Cerebellar cortex (tissue), 1 donor: Measurements from ENCODE around the gene POLD4.

ENCODE experiments used
- DNase-seq: peaks from one replicate; pipeline ENCODE4 v3.0.0-alpha.2; 2015; ENCODE audit warnings: low spot score

POLD4 gene

GRCh38 chr11:67387518-67387917 is 34.2 kb upstream of the POLD4 start:
- DNase-seq: no peak

DNA sequence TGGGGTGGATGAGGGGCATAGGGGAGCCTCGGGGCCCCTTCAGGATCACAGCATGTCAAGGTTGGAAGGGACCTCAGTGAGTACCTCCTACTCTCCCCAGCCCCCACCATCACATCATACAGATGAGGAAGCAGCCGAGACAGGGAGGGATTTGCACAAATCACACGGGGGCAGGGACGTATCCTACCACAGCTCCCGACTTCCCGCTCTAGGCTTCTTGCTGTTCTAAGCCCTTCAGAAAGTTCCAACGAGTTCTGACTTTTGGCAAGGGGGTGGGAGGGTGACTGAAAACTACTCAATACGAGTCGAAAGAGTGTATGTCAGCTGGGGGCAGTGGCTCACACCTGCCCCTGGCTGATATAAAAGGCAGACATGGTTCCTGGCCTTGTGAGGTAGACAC is 33.7 kb upstream of the POLD4 start:
- DNase-seq: no peak

DNA sequence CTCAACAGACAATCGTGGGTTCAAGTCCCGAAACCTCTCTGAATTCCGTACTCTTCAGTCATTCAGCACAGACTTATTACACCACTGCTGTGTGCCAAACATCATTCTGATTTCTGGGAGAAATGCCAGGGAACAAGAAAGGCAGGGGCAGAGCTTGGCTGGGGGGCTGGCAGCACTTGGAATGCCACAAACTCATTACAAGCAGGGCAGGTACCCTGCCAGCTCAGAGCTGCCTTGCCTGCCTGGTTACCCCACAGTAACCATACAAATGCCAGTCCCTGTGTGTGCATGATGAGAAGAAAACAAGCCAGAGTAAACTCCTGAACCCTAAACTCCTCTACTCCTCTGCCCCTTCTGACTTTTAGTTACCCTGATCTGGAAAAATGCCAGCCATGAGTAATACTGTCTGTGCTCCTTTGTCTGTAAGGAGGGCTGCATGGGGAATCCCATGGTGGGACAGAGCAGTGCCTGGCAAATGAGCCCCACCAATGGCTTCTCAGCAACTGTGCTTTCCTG is 31.6 kb upstream of the POLD4 start:
- no peak for DNase-seq

- peak; percentile 82 for DNase-seq
Observed at GRCh38 chr11:67382276-67383136, 29.2 kb upstream of the POLD4 start.

DNA sequence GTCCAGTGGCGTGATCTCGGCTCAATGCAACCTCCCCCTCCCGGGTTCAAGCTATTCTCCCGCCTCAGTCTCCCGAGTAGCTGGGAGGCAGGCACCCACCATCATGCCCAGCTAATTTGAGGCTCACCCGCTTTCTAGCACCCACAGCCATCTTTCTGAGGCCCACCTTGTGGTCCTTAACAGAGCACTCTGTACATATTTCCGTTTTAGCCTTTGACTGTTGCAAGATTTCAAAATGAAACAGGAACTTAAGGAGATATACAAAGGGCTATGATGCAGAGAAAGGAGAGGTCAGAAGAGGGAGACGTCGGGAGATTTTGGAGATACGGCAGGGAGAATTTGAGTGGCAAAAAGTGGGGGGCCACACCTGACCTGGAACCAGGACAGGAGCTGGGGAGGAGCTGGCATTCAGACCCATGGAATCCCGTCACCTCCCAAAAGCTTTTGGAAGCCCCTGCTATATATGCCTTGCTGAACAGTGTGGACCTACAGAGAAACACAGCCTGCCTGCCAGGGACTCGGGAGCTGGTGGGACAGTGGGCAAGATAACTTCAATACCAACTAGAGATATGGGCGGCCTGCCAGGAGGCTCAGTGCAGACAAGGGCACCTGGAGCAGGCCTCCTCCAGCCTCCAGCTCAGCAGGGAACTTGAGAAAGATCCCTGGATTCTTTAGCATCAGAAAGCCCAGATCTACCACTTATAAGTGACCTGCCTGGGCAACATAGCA is 28.1 kb upstream of the POLD4 start:
- DNase-seq: no peak

- DNase-seq: no peak
Observed at GRCh38 chr11:67379061-67380058, 26.0 kb upstream of the POLD4 start.

- DNase-seq: no peak
Observed at GRCh38 chr11:67378544-67378943, 25.2 kb upstream of the POLD4 start.

DNA sequence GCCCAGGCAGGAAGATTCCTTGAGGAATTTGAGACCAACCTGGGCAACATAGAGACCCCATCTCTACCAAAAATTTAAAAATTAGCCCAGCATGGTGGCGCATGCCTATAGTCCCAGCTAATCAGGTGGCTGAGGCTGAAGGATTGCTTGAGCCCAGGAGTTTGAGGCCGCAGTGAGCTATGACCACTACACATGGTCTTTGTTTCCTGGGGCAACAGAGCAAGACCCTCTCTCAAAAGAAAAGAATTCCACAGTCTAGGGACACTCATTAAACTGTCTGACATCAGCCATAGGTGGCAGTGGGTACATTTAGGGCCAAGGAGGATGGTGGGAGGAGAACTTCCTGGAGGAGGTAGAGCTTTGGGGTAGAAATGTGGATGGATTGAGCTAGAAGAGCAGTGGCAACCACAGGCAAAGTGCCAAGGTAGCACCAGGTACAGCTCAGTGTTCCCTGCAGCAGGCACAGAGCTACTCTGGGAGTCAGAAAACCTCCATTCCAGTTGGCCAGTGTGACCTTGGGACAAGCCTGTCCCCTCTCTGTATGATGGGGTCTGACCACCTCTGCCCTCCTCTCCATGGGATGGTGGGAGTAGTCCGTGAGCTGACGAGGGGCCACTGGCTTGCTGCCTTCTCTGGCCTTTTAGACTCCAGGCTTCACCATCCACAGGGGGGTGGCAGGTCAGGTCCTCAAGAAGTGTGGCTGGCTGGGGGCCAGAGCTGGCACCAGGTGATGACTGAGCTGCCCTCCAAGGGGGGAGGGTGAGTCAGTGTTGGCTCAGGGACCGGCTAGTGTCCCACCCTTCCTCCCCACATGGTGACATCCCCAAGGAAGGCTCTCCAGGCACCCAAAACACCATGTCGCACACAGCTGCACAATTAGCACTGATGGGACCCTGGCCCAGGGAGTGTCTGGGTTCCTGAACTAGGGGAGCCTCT is 23.8 kb upstream of the POLD4 start:
- DNase-seq: no peak

- no peak for DNase-seq
Observed at GRCh38 chr11:67376063-67376820, 22.9 kb upstream of the POLD4 start.

DNA sequence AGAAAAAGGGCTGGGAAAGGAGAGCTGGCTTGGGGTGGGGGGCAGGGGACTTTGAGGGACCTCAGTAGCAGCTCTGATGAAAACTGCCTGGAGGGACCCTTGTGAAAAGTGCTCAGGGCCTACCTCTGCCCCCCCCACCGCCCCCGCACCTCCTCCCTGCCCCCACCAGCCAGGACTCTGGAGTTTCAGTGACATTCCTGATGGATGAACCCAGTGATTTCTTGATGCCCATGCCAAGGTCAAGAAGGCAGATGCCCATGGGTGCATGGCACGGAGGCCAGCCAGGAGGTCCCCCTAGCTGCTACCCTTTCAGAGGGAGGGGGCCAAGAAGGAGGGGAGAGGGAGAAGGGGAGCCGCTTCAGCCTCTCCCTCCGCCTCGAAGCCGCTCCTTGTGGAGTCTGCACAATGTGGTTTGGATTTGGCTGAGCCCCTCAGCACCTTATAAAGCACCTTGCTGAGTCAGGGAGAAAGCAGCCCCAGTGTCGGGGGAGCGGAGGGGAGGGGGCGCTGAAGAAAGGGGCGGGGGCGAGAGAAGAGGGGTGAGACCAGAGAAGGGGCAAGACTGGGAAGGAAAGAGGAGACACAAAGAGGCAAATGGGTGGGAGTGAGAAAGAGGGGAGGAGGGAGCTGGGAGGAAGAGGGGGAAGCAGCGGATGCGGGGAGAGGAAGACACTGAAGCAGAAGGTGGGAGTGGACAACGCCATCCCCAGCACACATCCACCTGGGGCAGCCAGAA is 22.1 kb upstream of the POLD4 start:
- no peak for DNase-seq

- DNase-seq: no peak
Observed at GRCh38 chr11:67374571-67375281, 21.4 kb upstream of the POLD4 start.

GRCh38 chr11:67373648-67374570 is 20.6 kb upstream of the POLD4 start:
- DNase-seq: peak; percentile 66

DNA sequence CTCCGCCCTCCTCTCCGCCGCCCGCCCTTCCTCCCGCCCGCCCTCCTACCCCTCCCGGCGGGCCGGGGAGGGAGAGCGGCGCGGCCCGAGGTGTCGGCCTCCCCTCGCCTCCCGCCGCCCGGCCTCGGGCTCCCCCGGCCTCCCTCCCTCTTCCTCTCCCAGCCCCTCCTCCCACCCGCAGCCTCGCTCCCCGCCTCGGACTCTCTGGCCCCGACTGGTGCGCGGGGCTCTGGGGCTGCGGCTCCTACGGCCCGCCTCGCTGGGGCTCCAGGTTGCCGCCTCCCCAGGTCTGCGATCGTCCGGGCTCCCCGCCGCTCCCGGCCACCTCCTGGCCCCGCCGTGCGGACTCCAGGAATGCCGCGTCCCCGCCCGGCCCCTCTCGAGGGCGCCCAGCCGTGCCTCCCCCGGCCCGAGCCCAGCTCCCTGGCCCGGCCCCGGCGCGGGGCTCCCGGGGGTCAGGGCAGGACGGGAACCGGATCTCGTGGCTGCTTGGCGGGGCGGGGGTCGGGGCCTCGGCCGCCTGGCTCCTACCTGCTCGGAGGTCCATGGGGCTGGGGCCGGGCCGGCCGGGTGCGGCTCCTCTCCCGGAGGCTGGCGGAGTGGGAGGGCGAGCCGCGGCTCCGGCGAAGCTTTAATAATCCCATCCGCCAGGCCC is 19.8 kb upstream of the POLD4 start, which contains the start of gene CLCF1:
Gene CLCF1 (minus strand): TSS at position 606 of the 655 bp plus-strand sequence. CDS start 59 bp downstream, at position 547.
- no peak for DNase-seq

- no peak for DNase-seq
Observed at GRCh38 chr11:67372321-67372992, 19.1 kb upstream of the POLD4 start.

- no peak for DNase-seq
Observed at GRCh38 chr11:67371911-67372320, 18.6 kb upstream of the POLD4 start.
